Right lobe of liver (tissue), 4 donors: ENCODE data around the gene TRIP6.

ENCODE experiments used
- CTCF ChIP-seq, 4 donors: fragments of 200-600 bp in 3 of 4; fragments of 450-650 bp in 1 of 4; IDR thresholded peaks; one replicate each; pipeline versions ENCODE4 v1.5.1 to v1.8.0; 2016 to 2022; ENCODE audit warnings: antibody characterized with exemption in 4 of 4, mild to moderate bottlenecking in 2 of 4
- POLR2A ChIP-seq: fragments of 450-650 bp; IDR thresholded peaks from one replicate; pipeline ENCODE4 v1.6.1; 2017; ENCODE audit warnings: antibody characterized with exemption, mild to moderate bottlenecking
- donor health status: DM: no; HTN: no; CAD: no.
- donor health status: DM: no; HTN: no; CAD: no.
- donor health status: DM: no; HTN: yes; CAD: no.

GRCh38 chr7:100888291-100888987 is 21.3 kb downstream of the TRIP6 start:
- no peak for TF ChIP-seq CTCF (IDR thresholded peaks at IDR 0.05)
- no peak for TF ChIP-seq POLR2A
